Measurements from ENCODE around the gene CCDC78. TPM values are rescaled to one million over a fixed set of nuclear protein-coding genes. Genes with fewer than 3 reads are reported as not detected.

The CCDC78 gene
- total and polyA plus RNA-seq, 2 experiments from 2014 or later: 10.5 to 12.6 TPM

DNA sequence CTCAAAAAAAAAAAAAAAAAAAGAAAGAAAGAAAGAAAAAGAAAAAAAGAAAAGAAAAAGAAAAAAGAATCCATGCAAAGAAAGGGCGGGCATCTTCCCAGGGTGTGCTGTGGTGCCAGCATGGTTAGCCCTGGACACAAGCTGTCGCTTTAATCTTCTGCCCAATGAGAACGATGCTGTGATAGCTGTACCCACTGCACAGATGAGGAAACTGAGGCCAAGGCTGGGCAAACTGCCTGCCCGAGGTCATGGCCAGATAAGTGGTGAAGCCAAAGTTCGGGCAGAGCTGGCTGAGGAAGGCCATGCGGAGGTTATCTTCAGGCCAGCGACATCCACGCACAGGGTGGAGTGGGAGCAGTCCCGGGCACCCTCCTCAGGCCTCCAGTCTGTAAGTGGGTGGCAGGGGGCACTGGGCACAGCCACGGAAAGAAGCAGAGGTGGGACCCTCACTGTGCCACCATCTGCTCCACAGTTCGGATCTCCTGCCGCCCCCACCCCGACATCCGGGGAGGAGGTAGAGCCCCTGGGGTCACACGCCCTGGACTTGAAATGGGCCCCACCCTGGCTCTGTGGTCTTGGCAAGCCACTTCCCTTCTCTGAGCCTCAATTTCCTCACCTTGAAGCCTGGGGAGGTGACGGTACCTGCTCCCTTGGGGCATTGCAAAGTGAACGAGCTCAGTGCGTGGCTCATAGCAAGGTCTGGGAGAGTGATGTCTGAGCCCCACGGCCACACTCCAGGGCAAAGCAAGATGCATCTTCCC lies 27.2 kb downstream of the CCDC78 start (continued):
- TF ChIP-seq REST (IDR thresholded peaks at IDR 0.05; ENCODE audit: unreplicated experiment) (no peak), JUNB (IDR thresholded peaks at IDR 0.05; ENCODE audit: unreplicated experiment) (no peak)
- TF ChIP-seq, protein P1, sequence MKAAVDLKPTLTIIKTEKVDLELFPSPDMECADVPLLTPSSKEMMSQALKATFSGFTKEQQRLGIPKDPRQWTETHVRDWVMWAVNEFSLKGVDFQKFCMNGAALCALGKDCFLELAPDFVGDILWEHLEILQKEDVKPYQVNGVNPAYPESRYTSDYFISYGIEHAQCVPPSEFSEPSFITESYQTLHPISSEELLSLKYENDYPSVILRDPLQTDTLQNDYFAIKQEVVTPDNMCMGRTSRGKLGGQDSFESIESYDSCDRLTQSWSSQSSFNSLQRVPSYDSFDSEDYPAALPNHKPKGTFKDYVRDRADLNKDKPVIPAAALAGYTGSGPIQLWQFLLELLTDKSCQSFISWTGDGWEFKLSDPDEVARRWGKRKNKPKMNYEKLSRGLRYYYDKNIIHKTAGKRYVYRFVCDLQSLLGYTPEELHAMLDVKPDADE (IDR thresholded peaks at IDR 0.05): no peak

- H3K4me2 ChIP-seq: peak overlapping the region; percentile 84
- no peaks in the 10 kb centered on the region for H3K36me3 ChIP-seq (ENCODE audit: insufficient read depth)
- peak; percentile 77 for DNase-seq (ENCODE audit: low spot score)
- Mint-ChIP-seq H3K9me3 (no peaks in the 10 kb centered on the region; the same call in 1 of the 3 replicates), H3K27ac (no peak overlapping the region), H3K36me3 (ENCODE audit: low read depth) (no peaks in the 10 kb centered on the region), H3K4me3 (peak overlapping the region; percentile 73), H3K4me1 (peaks cover 3% of the 10 kb centered on the region; the same call in 2 of the 3 replicates), H3K27me3 (ENCODE audit: insufficient read depth, low read depth, poor library complexity) (peaks cover 60% of the 10 kb centered on the region)
- H2AFZ ChIP-seq: peak overlapping the region; percentile 94
- H3K27me3 ChIP-seq (ENCODE audit: insufficient read depth): peaks cover 86% of the 10 kb centered on the region
- no peaks in the 10 kb centered on the region; the same call in 1 of the 2 replicates for H4K20me1 ChIP-seq (replicated peaks; ENCODE audit: insufficient read depth)
- no peak overlapping the region for H3K27ac ChIP-seq (ENCODE audit: low read depth)
- H3K4me1 ChIP-seq (ENCODE audit: insufficient read depth): no peaks in the 10 kb centered on the region; the same call in 1 of the 2 replicates
- peak; percentile 56 for ATAC-seq
- H3K9me2 ChIP-seq (ENCODE audit: insufficient read depth): no peaks in the 10 kb centered on the region
- TF ChIP-seq ZNF462 (CRISPR knock-in tag; IDR thresholded peaks at IDR 0.05): no peak
- peak; percentile 78 for TF ChIP-seq POLR2AphosphoS5 (IDR thresholded peaks at IDR 0.05; ENCODE audit: low read depth)
- H3K79me2 ChIP-seq (replicated peaks; ENCODE audit: insufficient read depth): no peaks in the 10 kb centered on the region
- peak overlapping the region; percentile 68 for H3K4me3 ChIP-seq
- H3F3A ChIP-seq (replicated peaks; ENCODE audit: low read depth): 0 out of 2 replicates have a peak, but pooled peaks cover 3% of the 10 kb centered on the region
These were observed 30.7 kb downstream of the CCDC78 start for GRCh38 chr16:695355-696089.

Data from GM23338 (cell line).